WERI-Rb-1 (cell line): ENCODE data around the gene VTI1A.

ENCODE experiments used
- DNase-seq: peaks from one replicate; pipeline ENCODE4 v3.0.0-alpha.2; 2020
- H3K27ac ChIP-seq: fragments of 250-450 bp; sonication (Bioruptor Pico); 2 replicates; pipeline ENCODE4 v1.5.1; 2020; ENCODE audit warnings: mild to moderate bottlenecking, moderate library complexity
- H3K27me3 ChIP-seq: fragments of 250-450 bp; sonication (Bioruptor Pico); 2 replicates; pipeline ENCODE4 v1.5.1; 2021; ENCODE audit warnings: mild to moderate bottlenecking, low read depth, moderate library complexity; ENCODE audit not compliant: insufficient read depth, severe bottlenecking
- H3K36me3 ChIP-seq: fragments of 250-450 bp; sonication (Bioruptor Pico); 2 replicates; pipeline ENCODE4 v1.5.1; 2020; ENCODE audit warnings: mild to moderate bottlenecking, moderate library complexity
- H3K4me3 ChIP-seq: 2 replicates; pipeline ENCODE4 v1.5.1; 2011; ENCODE audit warnings: low read depth, mild to moderate bottlenecking, control low read depth, low read length
- H3K9me3 ChIP-seq: fragments of 250-450 bp; sonication (Bioruptor Pico); 2 replicates; pipeline ENCODE4 v1.5.1; 2021; ENCODE audit warnings: mild to moderate bottlenecking, moderate library complexity; ENCODE audit not compliant: severe bottlenecking
- TF ChIP-seq, protein P1 (sequence below): IDR thresholded peaks from 2 replicates; pipeline ENCODE4 v1.5.1; 2011; ENCODE audit warnings: low read depth, mild to moderate bottlenecking, control low read depth, inconsistent platforms, low read length

VTI1A gene

DNA sequence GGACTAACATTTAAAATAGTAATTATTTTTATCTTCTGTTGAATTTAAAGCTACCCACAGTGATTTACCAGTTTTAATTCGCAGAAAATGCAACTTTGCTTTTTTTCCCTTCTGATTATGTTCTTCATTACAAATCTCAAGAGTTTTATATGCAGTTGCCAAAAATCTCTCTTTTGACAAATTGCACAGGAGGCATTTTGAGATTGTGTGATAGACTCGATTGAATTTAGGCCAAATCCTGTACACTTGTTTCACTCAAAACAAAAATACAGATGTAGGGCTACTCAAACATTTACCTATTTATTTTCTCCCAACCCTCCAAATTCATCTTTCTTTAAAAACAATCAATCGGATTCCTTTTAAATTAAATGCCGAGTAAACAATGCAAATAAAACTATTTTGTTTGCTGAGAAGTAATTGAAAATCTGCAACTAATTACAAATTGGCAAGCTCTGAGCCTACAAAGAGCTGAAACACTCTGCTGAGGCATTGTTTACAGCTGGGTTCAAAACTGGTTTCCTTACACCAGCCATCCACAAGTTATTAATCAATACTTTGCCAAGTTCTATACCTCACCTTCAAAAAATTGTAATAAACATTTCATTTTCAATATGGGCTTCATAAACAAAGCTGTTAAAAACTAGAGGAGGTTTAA is 288.2 kb downstream of the VTI1A start:
- TF ChIP-seq, protein P1, sequence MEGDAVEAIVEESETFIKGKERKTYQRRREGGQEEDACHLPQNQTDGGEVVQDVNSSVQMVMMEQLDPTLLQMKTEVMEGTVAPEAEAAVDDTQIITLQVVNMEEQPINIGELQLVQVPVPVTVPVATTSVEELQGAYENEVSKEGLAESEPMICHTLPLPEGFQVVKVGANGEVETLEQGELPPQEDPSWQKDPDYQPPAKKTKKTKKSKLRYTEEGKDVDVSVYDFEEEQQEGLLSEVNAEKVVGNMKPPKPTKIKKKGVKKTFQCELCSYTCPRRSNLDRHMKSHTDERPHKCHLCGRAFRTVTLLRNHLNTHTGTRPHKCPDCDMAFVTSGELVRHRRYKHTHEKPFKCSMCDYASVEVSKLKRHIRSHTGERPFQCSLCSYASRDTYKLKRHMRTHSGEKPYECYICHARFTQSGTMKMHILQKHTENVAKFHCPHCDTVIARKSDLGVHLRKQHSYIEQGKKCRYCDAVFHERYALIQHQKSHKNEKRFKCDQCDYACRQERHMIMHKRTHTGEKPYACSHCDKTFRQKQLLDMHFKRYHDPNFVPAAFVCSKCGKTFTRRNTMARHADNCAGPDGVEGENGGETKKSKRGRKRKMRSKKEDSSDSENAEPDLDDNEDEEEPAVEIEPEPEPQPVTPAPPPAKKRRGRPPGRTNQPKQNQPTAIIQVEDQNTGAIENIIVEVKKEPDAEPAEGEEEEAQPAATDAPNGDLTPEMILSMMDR = no peak
- no peak for DNase-seq
- no peak overlapping the region for H3K27ac ChIP-seq
- H3K27me3 ChIP-seq = no peaks in the 10 kb centered on the region
- no peak overlapping the region for H3K4me3 ChIP-seq
- no peaks in the 10 kb centered on the region for H3K36me3 ChIP-seq
- no peaks in the 10 kb centered on the region for H3K9me3 ChIP-seq

DNA sequence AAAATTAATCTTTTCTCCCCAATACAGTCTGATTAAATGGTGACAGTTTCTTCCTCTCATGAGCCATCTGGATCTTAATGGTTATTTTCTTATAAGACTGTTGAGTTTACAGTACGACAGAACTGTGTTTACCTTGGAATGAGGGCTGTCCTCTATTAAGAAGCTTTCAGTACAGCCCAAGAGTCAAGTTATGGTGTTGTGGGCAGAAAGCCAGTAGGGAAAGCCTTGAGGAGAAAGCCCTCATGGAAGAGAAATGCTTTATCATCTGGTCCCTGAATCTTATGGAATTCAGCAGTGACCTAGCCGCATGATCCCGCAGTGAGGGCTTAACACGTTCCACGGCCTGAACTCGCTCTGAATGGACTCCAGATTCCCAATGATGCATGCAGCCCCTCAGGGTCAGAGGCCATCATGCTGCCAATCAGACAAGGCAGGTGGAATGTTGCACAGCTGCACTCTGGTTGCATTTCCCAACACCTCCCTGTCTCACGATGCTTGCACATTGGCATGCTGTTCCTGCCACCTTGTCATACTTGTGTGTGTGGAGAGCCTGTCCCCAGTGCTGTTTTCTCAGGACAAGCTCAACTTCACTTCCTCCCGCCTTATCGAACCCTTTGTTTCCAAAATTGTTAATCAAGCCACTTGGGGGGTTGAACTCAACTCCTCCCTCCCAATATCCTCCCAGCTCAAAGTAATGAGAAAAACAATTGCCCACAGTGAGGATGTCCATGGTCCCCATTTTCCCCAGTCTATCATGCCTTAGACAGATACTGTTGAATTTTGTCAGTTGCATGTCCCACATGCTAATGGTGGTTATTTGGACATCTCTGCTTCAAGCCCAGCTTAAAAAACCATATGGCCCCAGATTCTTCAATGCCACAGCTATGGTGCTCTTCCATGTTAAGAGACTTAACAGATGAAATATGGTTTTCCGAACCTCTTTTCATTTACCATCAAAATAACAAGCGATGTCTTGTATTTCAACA is 291.9 kb downstream of the VTI1A start:
- H3K27ac ChIP-seq = no peak overlapping the region
- H3K4me3 ChIP-seq = no peak overlapping the region
- H3K27me3 ChIP-seq = no peaks in the 10 kb centered on the region
- TF ChIP-seq, protein P1 = no peak
- H3K36me3 ChIP-seq = no peaks in the 10 kb centered on the region
- DNase-seq = no peak
- no peaks in the 10 kb centered on the region for H3K9me3 ChIP-seq

DNA sequence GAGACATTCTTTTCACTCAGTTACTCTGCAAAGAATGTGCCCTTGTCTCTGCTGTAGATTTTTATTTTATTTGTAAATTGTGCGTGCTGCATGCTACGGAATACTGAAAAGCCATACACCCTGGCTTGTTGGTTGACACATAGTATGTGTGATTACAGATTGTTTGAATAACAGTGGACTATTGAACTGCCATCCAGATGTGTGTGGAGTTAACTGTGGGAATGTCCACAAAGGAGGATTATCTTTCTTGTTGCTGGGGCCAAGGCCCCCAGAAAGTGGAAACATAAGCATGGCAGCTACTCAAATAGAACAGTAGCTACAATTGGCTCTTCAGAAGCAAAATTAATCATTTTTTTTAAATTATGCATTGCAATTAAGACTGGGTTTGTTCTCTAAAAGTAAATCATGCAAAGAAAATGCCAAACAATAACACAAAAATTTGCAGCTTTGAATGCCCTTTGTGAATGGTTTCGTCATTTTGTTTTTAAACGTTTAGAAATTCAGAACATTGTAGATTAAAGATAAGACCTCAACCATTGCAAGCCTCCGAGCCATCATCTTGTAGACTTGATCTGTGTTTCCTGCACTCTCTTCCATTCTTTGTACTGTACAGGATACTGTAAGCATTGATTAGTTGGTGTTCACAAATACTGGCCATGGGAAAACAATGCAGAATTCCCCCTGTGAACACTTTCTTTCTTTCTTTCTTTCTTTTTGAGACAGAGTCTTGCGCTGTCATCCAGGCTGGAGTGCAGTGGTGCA is 292.8 kb downstream of the VTI1A start:
- Histone ChIP-seq H3K27ac (no peak overlapping the region), H3K9me3 (no peaks in the 10 kb centered on the region), H3K36me3 (no peaks in the 10 kb centered on the region), H3K27me3 (no peaks in the 10 kb centered on the region), H3K4me3 (no peak overlapping the region)
- TF ChIP-seq, protein P1 = no peak
- DNase-seq = no peak

DNA sequence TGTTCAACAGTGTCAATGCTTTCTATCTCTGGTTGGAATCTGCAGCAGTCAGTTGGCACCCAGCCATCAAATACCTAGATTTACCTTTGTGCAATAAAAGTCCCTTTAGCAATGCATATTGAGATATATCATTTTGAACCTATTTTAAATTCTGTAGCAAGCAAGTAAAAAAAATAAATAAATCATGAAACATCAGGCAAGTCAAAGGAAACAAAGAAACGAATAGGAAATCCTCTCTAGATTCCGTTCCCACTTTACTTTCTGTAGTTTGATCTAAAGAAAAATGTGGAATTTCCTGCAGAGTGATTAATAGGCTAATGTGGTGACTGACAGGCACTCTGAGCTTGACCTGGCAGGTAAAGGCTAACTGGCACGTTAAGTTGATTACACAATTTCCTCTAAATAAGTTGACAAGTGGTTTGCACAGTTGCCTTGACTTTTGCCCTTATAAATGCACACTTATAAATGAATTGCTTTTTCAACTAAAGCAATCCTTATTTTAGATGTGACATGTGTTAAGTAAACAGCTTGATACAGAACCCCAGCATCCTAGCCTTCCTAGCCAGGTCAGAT is 294.9 kb downstream of the VTI1A start:
- TF ChIP-seq, protein P1 = no peak
- H3K4me3 ChIP-seq = no peak overlapping the region
- DNase-seq = no peak

DNA sequence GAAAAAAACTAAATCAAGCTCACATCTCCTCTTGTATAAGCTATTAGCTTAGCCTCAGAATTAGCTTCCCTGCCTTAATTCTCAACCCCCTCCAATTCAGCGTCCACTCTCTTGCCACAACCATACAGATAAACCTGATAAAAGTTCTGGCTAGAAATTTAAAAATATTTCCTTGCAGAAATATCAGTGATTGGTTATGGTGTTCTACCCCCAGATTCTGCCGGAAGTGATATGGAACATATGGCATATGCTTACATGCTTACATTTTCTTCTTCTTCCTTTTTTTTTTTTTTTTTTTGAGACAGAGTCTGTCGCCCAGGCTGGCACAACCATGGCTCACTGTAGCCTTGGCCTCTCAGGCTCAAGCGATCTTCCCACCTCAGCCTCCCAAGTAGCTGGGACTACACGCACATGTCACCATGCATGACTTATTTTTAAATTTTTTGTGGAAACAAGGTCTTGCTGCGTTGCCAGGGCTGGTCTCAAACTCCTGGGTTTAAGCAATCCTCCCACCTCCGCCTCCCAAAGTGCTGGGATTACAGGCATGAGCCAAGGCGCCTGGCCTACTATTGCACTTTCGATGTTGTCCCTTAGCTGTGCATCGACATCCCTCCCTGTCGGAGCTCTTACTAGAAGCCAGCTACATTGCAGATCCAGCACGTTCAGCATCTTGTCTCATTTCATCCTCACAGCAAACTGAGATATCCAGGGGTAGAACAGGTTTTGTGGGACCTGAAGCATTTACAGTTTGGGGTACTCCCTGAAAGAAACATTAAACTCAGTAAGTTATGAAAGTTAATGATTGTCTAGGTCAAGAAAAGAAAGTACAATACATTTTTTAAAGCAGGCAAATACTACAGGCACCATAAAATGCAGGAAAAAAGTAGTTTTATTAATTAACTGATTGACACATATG is 297.4 kb downstream of the VTI1A start:
- Histone ChIP-seq H3K4me3 (no peak overlapping the region), H3K27me3 (no peaks in the 10 kb centered on the region), H3K36me3 (no peaks in the 10 kb centered on the region), H3K27ac (no peak overlapping the region), H3K9me3 (no peaks in the 10 kb centered on the region)
- DNase-seq = no peak
- TF ChIP-seq, protein P1 = no peak

More for the DNA sequence above, 294.9 kb downstream of the VTI1A start:
- no peaks in the 10 kb centered on the region for H3K9me3 ChIP-seq
- no peaks in the 10 kb centered on the region for H3K36me3 ChIP-seq
- H3K27ac ChIP-seq = no peak overlapping the region
- H3K27me3 ChIP-seq = no peaks in the 10 kb centered on the region
